ENCODE measurements around the gene PDLIM4.
A peak's percentile ranks its signal among the peaks of the same experiment; 100 is the strongest.

Gene PDLIM4

GRCh38 chr5:132253452-132254320, 3.8 kb upstream of the PDLIM4 start:
- DNase-seq (ENCODE audit: low read depth) = no peak

GRCh38 chr5:132254321-132254977, 3.0 kb upstream of the PDLIM4 start:
- no peak for DNase-seq (ENCODE audit: low read depth)

GRCh38 chr5:132256086-132256782, 1.3 kb upstream of the PDLIM4 start:
- DNase-seq (ENCODE audit: low read depth) = no peak

- no peak for DNase-seq (ENCODE audit: low read depth)
Observed at GRCh38 chr5:132256783-132257130, 739 bp upstream of the PDLIM4 start.

- no peak for DNase-seq (ENCODE audit: low read depth)
Observed at GRCh38 chr5:132258102-132259068, 889 bp downstream of the PDLIM4 start.

- DNase-seq (ENCODE audit: low read depth) = no peak
Observed at GRCh38 chr5:132259069-132259851, 1.8 kb downstream of the PDLIM4 start.

- DNase-seq (ENCODE audit: low read depth) = no peak
Observed at GRCh38 chr5:132260051-132260450, 2.6 kb downstream of the PDLIM4 start.

- DNase-seq (ENCODE audit: low read depth) = no peak
Observed at GRCh38 chr5:132260714-132261551, 3.4 kb downstream of the PDLIM4 start.

- no peak for DNase-seq (ENCODE audit: low read depth)
Observed at GRCh38 chr5:132261881-132262845, 4.7 kb downstream of the PDLIM4 start.

GRCh38 chr5:132262882-132263547, 5.5 kb downstream of the PDLIM4 start:
- no peak for DNase-seq (ENCODE audit: low read depth)

GRCh38 chr5:132263548-132264261, 6.2 kb downstream of the PDLIM4 start:
- no peak for DNase-seq (ENCODE audit: low read depth)

- DNase-seq (ENCODE audit: low read depth) = no peak
Observed at GRCh38 chr5:132264546-132265335, 7.2 kb downstream of the PDLIM4 start.

- DNase-seq (ENCODE audit: low read depth) = peak; percentile 59
Observed at GRCh38 chr5:132265336-132266030, 8.0 kb downstream of the PDLIM4 start.

- no peak for DNase-seq (ENCODE audit: low read depth)
Observed at GRCh38 chr5:132266031-132266835, 8.7 kb downstream of the PDLIM4 start.

GRCh38 chr5:132266836-132267160, 9.3 kb downstream of the PDLIM4 start:
- DNase-seq (ENCODE audit: low read depth) = no peak
